ENCODE data around the gene NFIA. TPM values are rescaled to one million over a fixed set of nuclear protein-coding genes. Genes with fewer than 3 reads are reported as not detected.
A peak's percentile ranks its signal among the peaks of the same experiment; 100 is the strongest.

The NFIA gene
- total and polyA plus RNA-seq, 2 of the 13 experiments (the other 11 are each of a cell fraction or from before 2014, with no cell fraction given) = 14.7 to 28.5 TPM

DNA sequence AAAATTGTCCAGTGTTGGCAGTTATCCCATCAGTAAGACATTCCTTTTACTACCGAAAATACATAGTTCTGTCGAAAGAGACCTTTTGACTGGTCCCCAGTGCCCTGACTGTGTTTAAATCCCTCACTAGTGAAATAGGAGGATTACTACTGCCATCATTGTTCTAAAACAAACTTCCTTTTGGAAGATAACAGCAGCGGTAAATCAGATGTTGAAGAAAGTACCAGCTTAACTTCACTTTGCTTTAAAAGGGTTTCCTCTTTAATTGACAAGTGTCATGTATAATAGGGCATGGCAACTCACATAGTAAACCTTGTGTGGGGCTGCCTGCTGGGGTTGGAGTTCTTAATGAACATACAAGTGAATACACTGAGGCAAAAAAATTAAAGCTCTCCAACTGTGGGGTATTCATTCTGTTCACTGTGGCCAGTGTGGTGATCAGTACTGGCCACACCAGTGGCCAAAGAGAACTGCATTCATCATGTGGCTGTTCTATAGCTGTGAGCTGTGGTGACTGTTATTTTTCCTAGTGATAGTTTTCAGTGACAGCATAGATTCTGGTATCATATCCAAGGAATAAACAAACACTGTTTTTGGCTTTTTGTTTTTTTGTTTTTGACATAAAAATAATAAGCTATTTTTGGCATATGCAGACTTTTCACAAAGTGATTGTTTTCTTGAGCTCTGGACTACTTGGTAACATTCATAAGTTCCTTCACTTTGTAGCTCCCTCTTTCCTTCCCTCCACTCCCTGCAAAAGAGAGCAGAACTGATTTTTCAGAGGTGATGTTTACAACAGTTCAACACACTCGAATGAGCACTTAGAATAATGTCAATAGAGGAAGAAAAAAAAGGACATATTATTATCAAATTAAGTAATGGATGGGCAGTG lies 74.5 kb downstream of the NFIA start (continued):
- TF ChIP-seq, protein P1, sequence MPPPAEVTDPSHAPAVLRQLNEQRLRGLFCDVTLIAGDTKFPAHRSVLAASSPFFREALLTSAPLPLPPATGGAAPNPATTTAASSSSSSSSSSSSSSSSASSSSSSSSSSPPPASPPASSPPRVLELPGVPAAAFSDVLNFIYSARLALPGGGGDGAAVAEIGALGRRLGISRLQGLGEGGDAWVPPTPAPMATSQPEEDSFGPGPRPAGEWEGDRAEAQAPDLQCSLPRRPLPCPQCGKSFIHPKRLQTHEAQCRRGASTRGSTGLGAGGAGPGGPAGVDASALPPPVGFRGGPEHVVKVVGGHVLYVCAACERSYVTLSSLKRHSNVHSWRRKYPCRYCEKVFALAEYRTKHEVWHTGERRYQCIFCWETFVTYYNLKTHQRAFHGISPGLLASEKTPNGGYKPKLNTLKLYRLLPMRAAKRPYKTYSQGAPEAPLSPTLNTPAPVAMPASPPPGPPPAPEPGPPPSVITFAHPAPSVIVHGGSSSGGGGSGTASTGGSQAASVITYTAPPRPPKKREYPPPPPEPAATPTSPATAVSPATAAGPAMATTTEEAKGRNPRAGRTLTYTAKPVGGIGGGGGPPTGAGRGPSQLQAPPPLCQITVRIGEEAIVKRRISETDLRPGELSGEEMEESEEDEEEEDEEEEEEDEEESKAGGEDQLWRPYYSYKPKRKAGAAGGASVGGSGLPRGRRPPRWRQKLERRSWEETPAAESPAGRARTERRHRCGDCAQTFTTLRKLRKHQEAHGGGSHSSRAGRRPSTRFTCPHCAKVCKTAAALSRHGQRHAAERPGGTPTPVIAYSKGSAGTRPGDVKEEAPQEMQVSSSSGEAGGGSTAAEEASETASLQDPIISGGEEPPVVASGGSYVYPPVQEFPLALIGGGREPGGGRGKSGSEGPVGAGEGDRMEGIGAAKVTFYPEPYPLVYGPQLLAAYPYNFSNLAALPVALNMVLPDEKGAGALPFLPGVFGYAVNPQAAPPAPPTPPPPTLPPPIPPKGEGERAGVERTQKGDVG (CRISPR knock-in tag; IDR thresholded peaks at IDR 0.05; ENCODE audit: borderline replicate concordance) = no peak
- TF ChIP-seq ZNF543 (CRISPR knock-in tag; IDR thresholded peaks at IDR 0.05) (no peak), U2AF2 (IDR thresholded peaks at IDR 0.05; ENCODE audit: low read depth, low read length) (no peak)

- peak overlapping the region; percentile 66 for H3K4me2 ChIP-seq (ENCODE audit: low read depth, low read length)
- intact Hi-C loops (cut with micrococcal nuclease; ENCODE audit: unreplicated experiment) = loop anchor here (2.0 to 10.0 kb wide), 2 partner anchors 25 to 103 kb away; no protein-coding TSS in a partner anchor
- in situ Hi-C loops (cut with HindIII; ENCODE audit: extremely low pct_ligation_motif_present, low pct_unique_long_range_greater_than_20kb) = no loop called here
- TF ChIP-seq NFIC (IDR thresholded peaks at IDR 0.05; ENCODE audit: low read length) (0 out of 2 replicates have a peak, but pooled peaks have one; percentile 55), ZNF460 (CRISPR knock-in tag; IDR thresholded peaks at IDR 0.05; ENCODE audit: borderline replicate concordance) (no peak)
- TF ChIP-seq, protein P2, sequence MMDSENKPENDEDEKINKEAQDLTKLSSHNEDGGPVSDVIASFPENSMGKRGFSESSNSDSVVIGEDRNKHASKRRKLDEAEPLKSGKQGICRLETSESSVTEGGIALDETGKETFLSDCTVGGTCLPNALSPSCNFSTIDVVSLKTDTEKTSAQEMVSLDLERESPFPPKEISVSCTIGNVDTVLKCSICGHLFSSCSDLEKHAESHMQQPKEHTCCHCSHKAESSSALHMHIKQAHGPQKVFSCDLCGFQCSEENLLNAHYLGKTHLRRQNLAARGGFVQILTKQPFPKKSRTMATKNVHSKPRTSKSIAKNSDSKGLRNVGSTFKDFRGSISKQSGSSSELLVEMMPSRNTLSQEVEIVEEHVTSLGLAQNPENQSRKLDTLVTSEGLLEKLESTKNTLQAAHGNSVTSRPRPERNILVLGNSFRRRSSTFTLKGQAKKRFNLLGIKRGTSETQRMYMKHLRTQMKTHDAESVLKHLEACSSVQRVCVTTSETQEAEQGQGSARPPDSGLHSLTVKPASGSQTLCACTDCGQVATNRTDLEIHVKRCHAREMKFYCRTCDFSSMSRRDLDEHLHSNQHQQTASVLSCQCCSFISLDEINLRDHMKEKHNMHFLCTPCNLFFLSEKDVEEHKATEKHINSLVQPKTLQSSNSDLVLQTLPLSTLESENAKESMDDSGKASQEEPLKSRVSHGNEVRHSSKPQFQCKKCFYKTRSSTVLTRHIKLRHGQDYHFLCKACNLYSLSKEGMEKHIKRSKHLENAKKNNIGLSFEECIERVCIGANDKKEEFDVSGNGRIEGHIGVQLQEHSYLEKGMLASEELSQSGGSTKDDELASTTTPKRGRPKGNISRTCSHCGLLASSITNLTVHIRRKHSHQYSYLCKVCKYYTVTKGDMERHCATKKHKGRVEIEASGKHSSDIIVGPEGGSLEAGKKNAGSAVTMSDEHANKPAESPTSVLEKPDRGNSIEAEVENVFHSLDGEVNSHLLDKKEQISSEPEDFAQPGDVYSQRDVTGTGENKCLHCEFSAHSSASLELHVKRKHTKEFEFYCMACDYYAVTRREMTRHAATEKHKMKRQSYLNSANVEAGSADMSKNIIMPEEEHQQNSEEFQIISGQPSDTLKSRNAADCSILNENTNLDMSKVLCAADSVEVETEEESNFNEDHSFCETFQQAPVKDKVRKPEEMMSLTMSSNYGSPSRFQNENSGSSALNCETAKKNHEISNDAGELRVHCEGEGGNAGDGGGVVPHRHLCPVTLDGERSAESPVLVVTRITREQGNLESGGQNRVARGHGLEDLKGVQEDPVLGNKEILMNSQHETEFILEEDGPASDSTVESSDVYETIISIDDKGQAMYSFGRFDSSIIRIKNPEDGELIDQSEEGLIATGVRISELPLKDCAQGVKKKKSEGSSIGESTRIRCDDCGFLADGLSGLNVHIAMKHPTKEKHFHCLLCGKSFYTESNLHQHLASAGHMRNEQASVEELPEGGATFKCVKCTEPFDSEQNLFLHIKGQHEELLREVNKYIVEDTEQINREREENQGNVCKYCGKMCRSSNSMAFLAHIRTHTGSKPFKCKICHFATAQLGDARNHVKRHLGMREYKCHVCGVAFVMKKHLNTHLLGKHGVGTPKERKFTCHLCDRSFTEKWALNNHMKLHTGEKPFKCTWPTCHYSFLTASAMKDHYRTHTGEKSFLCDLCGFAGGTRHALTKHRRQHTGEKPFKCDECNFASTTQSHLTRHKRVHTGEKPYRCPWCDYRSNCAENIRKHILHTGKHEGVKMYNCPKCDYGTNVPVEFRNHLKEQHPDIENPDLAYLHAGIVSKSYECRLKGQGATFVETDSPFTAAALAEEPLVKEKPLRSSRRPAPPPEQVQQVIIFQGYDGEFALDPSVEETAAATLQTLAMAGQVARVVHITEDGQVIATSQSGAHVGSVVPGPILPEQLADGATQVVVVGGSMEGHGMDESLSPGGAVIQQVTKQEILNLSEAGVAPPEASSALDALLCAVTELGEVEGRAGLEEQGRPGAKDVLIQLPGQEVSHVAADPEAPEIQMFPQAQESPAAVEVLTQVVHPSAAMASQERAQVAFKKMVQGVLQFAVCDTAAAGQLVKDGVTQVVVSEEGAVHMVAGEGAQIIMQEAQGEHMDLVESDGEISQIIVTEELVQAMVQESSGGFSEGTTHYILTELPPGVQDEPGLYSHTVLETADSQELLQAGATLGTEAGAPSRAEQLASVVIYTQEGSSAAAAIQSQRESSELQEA (CRISPR knock-in tag; IDR thresholded peaks at IDR 0.05; ENCODE audit: not compliant biosample characterization) = no peak
Observed at GRCh38 chr1:61157468-61157987, 75.2 kb downstream of the NFIA start.

More at GRCh38 chr1:61157468-61157987, 75.2 kb downstream of the NFIA start:
- Histone ChIP-seq H3K9ac (ENCODE audit: insufficient read depth, low read depth, low read length) (peak overlapping the region; percentile 44), H3K27me3 (ENCODE audit: control insufficient read depth in 1 of 2, insufficient read depth in 2 of 2, low read length in 2 of 2) (no peaks in the 10 kb centered on the region), H3K9me3 (ENCODE audit: low read length) (no peaks in the 10 kb centered on the region), H3K36me3 (replicated peaks in 1 of 2; ENCODE audit: control insufficient read depth in 1 of 2, insufficient read depth in 2 of 2, low read length in 2 of 2) (peaks cover 4 to 14% of the 10 kb centered on the region in 2 experiments; a peak in 4 of 5 replicates), H3K4me1 (ENCODE audit: insufficient read depth, low read length) (peaks cover 58% of the 10 kb centered on the region), H3K79me2 (ENCODE audit: insufficient read depth, low read length) (peaks cover 84% of the 10 kb centered on the region), H3K27ac (ENCODE audit: extremely low read length, insufficient read depth, low read length) (peak overlapping the region; percentile 65), H4K20me1 (ENCODE audit: insufficient read depth, low read length) (peaks cover 9% of the 10 kb centered on the region; the same call in 1 of the 2 replicates), H2AFZ (ENCODE audit: low read length) (no peak overlapping the region), H3K4me3 (replicated peaks in 1 of 3; ENCODE audit: insufficient read depth in 1 of 3, low read depth in 2 of 3, low read length in 3 of 3) (peak overlapping the region in 1 of 3 experiments; percentile 31; a peak in 2 of 6 replicates)
- POLR2A ChIA-PET = interaction anchor here (0.7 to 2.4 kb wide), 7 partner anchors 8 to 181 kb away, joined by 3 to 13 read pairs (median 4); partner anchors contain the start of gene NFIA
- WGBS (ENCODE audit: low lambda C conversion rate) = 5% methylated on average over 3 of the region's 3 CpGs
- no TSS peak for BruUV-seq (replicated peaks)
- DNase-seq (ENCODE audit: low spot score) = peak; percentile 85
- peak; percentile 93 for ATAC-seq
- CTCF ChIA-PET (ENCODE audit: low intra/inter-chr PET ratio, low total read pairs) = no interaction called here
- peak; percentile 23 for FAIRE-seq
